Measurements from ENCODE around the gene PLCB1. TPM values are rescaled to one million over a fixed set of nuclear protein-coding genes. Genes with fewer than 3 reads are reported as not detected.

The PLCB1 gene
- total RNA-seq, 4 donors from 2014 or later = 72.9 to 115 (median 76.3) TPM

GRCh38 chr20:8232332-8232731 lies 100.3 kb downstream of the PLCB1 start:
- TF ChIP-seq POLR2AphosphoS5 (IDR thresholded peaks at IDR 0.05) = no peak
- no peak for TF ChIP-seq EP300 (IDR thresholded peaks at IDR 0.05)
- TF ChIP-seq POLR2A (IDR thresholded peaks at IDR 0.05; ENCODE audit: low read depth) = no peak
- TF ChIP-seq CTCF (IDR thresholded peaks at IDR 0.05) = no peak
- H3K9me3 ChIP-seq = no peaks in the 10 kb centered on the region
- peak overlapping the region; percentile 8 to 54 (median 21) for H3K27ac ChIP-seq (replicated peaks in 1 of 4)
- intact Hi-C loops (cut with DNase I) = no loop called here
- 50% methylated on average over 3 of the region's 3 CpGs for WGBS
- no peak for DNase-seq (ENCODE audit: extremely low spot score)
- H3K36me3 ChIP-seq = no peaks in the 10 kb centered on the region
- H3K4me3 ChIP-seq = no peak overlapping the region
- peaks cover 6 to 60% (median 51%) of the 10 kb centered on the region in 4 donors for H3K4me1 ChIP-seq
- no peaks in the 10 kb centered on the region for H3K27me3 ChIP-seq

- Histone ChIP-seq H3K27ac (replicated peaks in 1 of 4) (peak overlapping the region; percentile 10 to 51 (median 38)), H3K36me3 (no peaks in the 10 kb centered on the region), H3K4me3 (no peak overlapping the region), H3K27me3 (no peaks in the 10 kb centered on the region), H3K9me3 (no peaks in the 10 kb centered on the region), H3K4me1 (peaks cover 6 to 54% (median 43%) of the 10 kb centered on the region in 4 donors)
- WGBS = 19% methylated on average over 2 of the region's 2 CpGs
- intact Hi-C loops (cut with DNase I) = no loop called here
- no peak for DNase-seq (ENCODE audit: extremely low spot score)
- TF ChIP-seq EP300 (IDR thresholded peaks at IDR 0.05) = no peak
- no peak for TF ChIP-seq CTCF (IDR thresholded peaks at IDR 0.05)
- no peak for TF ChIP-seq POLR2A (IDR thresholded peaks at IDR 0.05; ENCODE audit: low read depth)
- no peak for TF ChIP-seq POLR2AphosphoS5 (IDR thresholded peaks at IDR 0.05)
These were observed 102.5 kb downstream of the PLCB1 start for GRCh38 chr20:8234580-8234979.

- no peak for TF ChIP-seq EP300 (IDR thresholded peaks at IDR 0.05)
- TF ChIP-seq POLR2AphosphoS5 (IDR thresholded peaks at IDR 0.05) = no peak
- TF ChIP-seq CTCF (IDR thresholded peaks at IDR 0.05) = no peak
- no peak for TF ChIP-seq POLR2A (IDR thresholded peaks at IDR 0.05; ENCODE audit: low read depth)
These were observed 110.0 kb downstream of the PLCB1 start for GRCh38 chr20:8242066-8242465.

GRCh38 chr20:8242827-8243724 lies 111.0 kb downstream of the PLCB1 start:
- peaks cover 20 to 55% (median 46%) of the 10 kb centered on the region in 4 donors for H3K4me1 ChIP-seq
- WGBS = 48% methylated on average over 7 of the region's 7 CpGs
- no peaks in the 10 kb centered on the region for H3K27me3 ChIP-seq
- H3K4me3 ChIP-seq = no peak overlapping the region
- H3K9me3 ChIP-seq = no peaks in the 10 kb centered on the region
- no peak for TF ChIP-seq POLR2A (IDR thresholded peaks at IDR 0.05; ENCODE audit: low read depth)
- TF ChIP-seq CTCF (IDR thresholded peaks at IDR 0.05) = no peak
- TF ChIP-seq POLR2AphosphoS5 (IDR thresholded peaks at IDR 0.05) = no peak
- no peak for TF ChIP-seq EP300 (IDR thresholded peaks at IDR 0.05)
- no peaks in the 10 kb centered on the region for H3K36me3 ChIP-seq
- intact Hi-C loops (cut with DNase I) = no loop called here
- DNase-seq (ENCODE audit: extremely low spot score) = no peak
- peak overlapping the region in 3 of 4 donors; percentile 1 to 66 (median 7) for H3K27ac ChIP-seq (replicated peaks in 1 of 4)

More at GRCh38 chr20:8242066-8242465, 110.0 kb downstream of the PLCB1 start:
- intact Hi-C loops (cut with DNase I) = no loop called here
- H3K4me3 ChIP-seq = no peak overlapping the region
- no peak for DNase-seq (ENCODE audit: extremely low spot score)
- H3K27me3 ChIP-seq = no peaks in the 10 kb centered on the region
- H3K36me3 ChIP-seq = no peaks in the 10 kb centered on the region
- peaks cover 20 to 55% (median 44%) of the 10 kb centered on the region in 4 donors for H3K4me1 ChIP-seq
- H3K27ac ChIP-seq (replicated peaks in 1 of 4) = no peak overlapping the region
- 76% methylated on average over 2 of the region's 2 CpGs for WGBS
- H3K9me3 ChIP-seq = no peaks in the 10 kb centered on the region

Measured in esophagus muscularis mucosa (tissue), 4 donors.